PC-9 (cell line): ENCODE results near the gene MOB3A.

Experiments used
- CTCF ChIP-seq: fragments of 200-600 bp; sonication (generic); conservative IDR thresholded peaks from 2 replicates; pipeline ENCODE4 v1.6.1; 2017; ENCODE audit warnings: mixed run types, antibody characterized with exemption, mild to moderate bottlenecking, moderate library complexity
- EZH2 ChIP-seq: fragments of 200-600 bp; sonication (generic); IDR thresholded peaks from 2 replicates; pipeline ENCODE4 v1.8.0; 2017; ENCODE audit warnings: antibody characterized with exemption, low read depth

GRCh38 chr19:2043251-2043641, 52.9 kb downstream of the MOB3A start:
- no peak for TF ChIP-seq CTCF
- TF ChIP-seq EZH2, result no peak
